ENCODE results near the gene SLC12A4.

The SLC12A4 gene

GRCh38 chr16:67962135-67962534 lies 6.3 kb downstream of the SLC12A4 start:
- DNase-seq = no peak

GRCh38 chr16:67961551-67961957 lies 6.9 kb downstream of the SLC12A4 start:
- DNase-seq = no peak

GRCh38 chr16:67959536-67960329 lies 8.7 kb downstream of the SLC12A4 start:
- no peak for DNase-seq

- DNase-seq = no peak
Measured at GRCh38 chr16:67957622-67958021, 10.8 kb downstream of the SLC12A4 start.

GRCh38 chr16:67954421-67955196 lies 13.8 kb downstream of the SLC12A4 start:
- DNase-seq = no peak

- DNase-seq = no peak
Measured at GRCh38 chr16:67953641-67954375, 14.6 kb downstream of the SLC12A4 start.

- DNase-seq = no peak
Measured at GRCh38 chr16:67951485-67951884, 17.0 kb downstream of the SLC12A4 start.

- DNase-seq = no peak
Measured at GRCh38 chr16:67950335-67950843, 18.0 kb downstream of the SLC12A4 start.

- DNase-seq = no peak
Measured at GRCh38 chr16:67949645-67950044, 18.8 kb downstream of the SLC12A4 start.

- DNase-seq = no peak
Measured at GRCh38 chr16:67948015-67948414, 20.4 kb downstream of the SLC12A4 start.

- DNase-seq = no peak
Measured at GRCh38 chr16:67946966-67947558, 21.4 kb downstream of the SLC12A4 start.

- no peak for DNase-seq
Measured at GRCh38 chr16:67946128-67946569, 22.3 kb downstream of the SLC12A4 start.

- no peak for DNase-seq
Measured at GRCh38 chr16:67945392-67945933, 23.0 kb downstream of the SLC12A4 start.

GRCh38 chr16:67944690-67945391 lies 23.6 kb downstream of the SLC12A4 start:
- no peak for DNase-seq

- no peak for DNase-seq
Measured at GRCh38 chr16:67943619-67944504, 24.6 kb downstream of the SLC12A4 start, which contains the start of gene LCAT. Gene LCAT, minus strand, starts transcription at chr16:67944120. Its CDS starts 19 bp downstream, at chr16:67944101.

GRCh38 chr16:67943256-67943618 lies 25.2 kb downstream of the SLC12A4 start:
- no peak for DNase-seq

GRCh38 chr16:67942510-67943255 lies 25.8 kb downstream of the SLC12A4 start:
- DNase-seq = no peak

GRCh38 chr16:67942200-67942509 lies 26.3 kb downstream of the SLC12A4 start:
- DNase-seq = no peak

- no peak for DNase-seq
Measured at GRCh38 chr16:67941469-67942199, 26.8 kb downstream of the SLC12A4 start.
